CD14-positive monocyte (primary cell): ENCODE measurements around the gene TFAP2E. TPM values are rescaled to one million over a fixed set of nuclear protein-coding genes. Genes with fewer than 3 reads are reported as not detected.

Experiments used
- DNase-seq, 3 donors: peaks; one replicate each; pipeline ENCODE4 v3.0.0-alpha.2; 2011 to 2022
- H2AFZ ChIP-seq: 2 replicates; pipeline ENCODE4 v1.6.0; 2012; ENCODE audit warnings: mild to moderate bottlenecking, low read depth, low read length, inconsistent platforms; ENCODE audit not compliant: insufficient read depth, poor library complexity, severe bottlenecking
- H3K27ac ChIP-seq, 2 donors: 1 replicate in 1 of 2; 2 replicates in 1 of 2; pipeline ENCODE4 v1.5.1; 2012 to 2013; ENCODE audit warnings: low read length in 2 of 2, control low read depth in 1 of 2, inconsistent platforms in 1 of 2, low read depth in 1 of 2, mild to moderate bottlenecking in 1 of 2
- H3K27me3 ChIP-seq, 2 donors: one replicate each; pipeline versions ENCODE4 v1.6.0 to v1.6.1; 2011 to 2013; ENCODE audit warnings: low read length in 2 of 2; ENCODE audit not compliant: control insufficient read depth in 2 of 2, insufficient read depth in 2 of 2
- H3K36me3 ChIP-seq, 2 donors: replicated peaks in 1 of 2; 1 replicate in 1 of 2; 2 replicates in 1 of 2; pipeline versions ENCODE4 v1.5.1 to v1.6.1; 2012 to 2013; ENCODE audit warnings: low read length in 2 of 2, control low read depth in 1 of 2, inconsistent platforms in 1 of 2, mild to moderate bottlenecking in 1 of 2; ENCODE audit not compliant: insufficient read depth in 2 of 2, control insufficient read depth in 1 of 2
- H3K4me1 ChIP-seq, 2 donors: 1 replicate in 1 of 2; 2 replicates in 1 of 2; pipeline versions ENCODE4 v1.5.1 to v1.6.1; 2012 to 2013; ENCODE audit warnings: low read length in 2 of 2, control low read depth in 1 of 2, inconsistent platforms in 1 of 2, mild to moderate bottlenecking in 1 of 2, moderate library complexity in 1 of 2; ENCODE audit not compliant: insufficient read depth in 2 of 2, control insufficient read depth in 1 of 2
- H3K4me2 ChIP-seq: replicated peaks from 2 replicates; pipeline ENCODE3; 2012; ENCODE audit warnings: low read length, moderate library complexity, mild to moderate bottlenecking; ENCODE audit not compliant: poor library complexity, severe bottlenecking; ENCODE audit errors: extremely low read depth
- H3K4me3 ChIP-seq, 3 experiments: fragments of 200-600 bp in 1 of 3; sonication (generic) in 1 of 3; replicated peaks in 1 of 3; 1 replicate in 2 of 3; 2 replicates in 1 of 3; pipeline ENCODE4 v1.5.1; 2011 to 2013; ENCODE audit warnings: low read length in 3 of 3, mild to moderate bottlenecking in 3 of 3, control low read depth in 2 of 3, low read depth in 2 of 3, inconsistent platforms in 1 of 3, moderate library complexity in 1 of 3
- H3K79me2 ChIP-seq: 2 replicates; pipeline ENCODE4 v1.6.0; 2012; ENCODE audit warnings: mild to moderate bottlenecking, control low read depth, inconsistent platforms, low read length, moderate library complexity; ENCODE audit not compliant: insufficient read depth
- H3K9ac ChIP-seq: 2 replicates; pipeline ENCODE4 v1.6.0; 2017; ENCODE audit warnings: low read length, mild to moderate bottlenecking; ENCODE audit not compliant: insufficient read depth, poor library complexity, severe bottlenecking
- H3K9me3 ChIP-seq, 2 donors: replicated peaks in 1 of 2; 1 replicate in 1 of 2; 2 replicates in 1 of 2; pipeline versions ENCODE4 v1.5.1 to v1.6.1; 2012 to 2013; ENCODE audit warnings: low read length in 2 of 2, control low read depth in 1 of 2; ENCODE audit not compliant: control insufficient read depth in 1 of 2, insufficient read depth in 1 of 2
- H4K20me1 ChIP-seq: 2 replicates; pipeline ENCODE4 v1.6.0; 2012; ENCODE audit warnings: mild to moderate bottlenecking, low read length, control low read depth, moderate library complexity; ENCODE audit not compliant: insufficient read depth
- H3K27ac Mint-ChIP-seq, 7 donors: one replicate each; pipeline ENCODE4 v1.8.0; 2020; ENCODE audit warnings: mild to moderate bottlenecking in 7 of 7, mixed read lengths in 7 of 7, moderate library complexity in 6 of 7, inconsistent platforms in 2 of 7
- H3K27me3 Mint-ChIP-seq, 3 donors: one replicate each; pipeline ENCODE4 v1.8.0; 2021 to 2022; ENCODE audit warnings: low read depth in 3 of 3, mild to moderate bottlenecking in 3 of 3, mixed read lengths in 3 of 3, moderate library complexity in 3 of 3, inconsistent platforms in 1 of 3
- H3K36me3 Mint-ChIP-seq, 2 donors: one replicate each; pipeline ENCODE4 v1.8.0; 2020; ENCODE audit warnings: mixed read lengths in 2 of 2, inconsistent platforms in 1 of 2, mild to moderate bottlenecking in 1 of 2
- H3K4me1 Mint-ChIP-seq: one replicate; pipeline ENCODE4 v1.8.0; 2020; ENCODE audit warnings: mild to moderate bottlenecking, mixed read lengths
- H3K4me3 Mint-ChIP-seq, 2 donors: one replicate each; pipeline ENCODE4 v1.8.0; 2020; ENCODE audit warnings: mild to moderate bottlenecking in 2 of 2, mixed read lengths in 2 of 2, moderate library complexity in 1 of 2
- H3K9me3 Mint-ChIP-seq, 7 donors: one replicate each; pipeline ENCODE4 v1.8.0; 2020 to 2022; ENCODE audit warnings: mixed read lengths in 7 of 7, mild to moderate bottlenecking in 6 of 7, moderate library complexity in 6 of 7, inconsistent platforms in 2 of 7
- WGBS: methylation state at CpG from one replicate; pipeline ENCODE4 v1.1.5; 2013; ENCODE audit warnings: missing lambda C conversion rate; ENCODE audit not compliant: insufficient coverage; 5-methylcytosine and 5-hydroxymethylcytosine counted together
- intact Hi-C, 2 donors: fragments of 100-400 bp; cut with micrococcal nuclease; formaldehyde crosslinking; loops; one replicate each; pipeline versions ENCODE4 v1.15.0 to v1.15.1; 2023
- polyA plus RNA-seq, 3 donors: library from polyadenylated mRNA; depleted of rRNA in 1 of 3; unstranded in 2 of 3; stranded (reverse) in 1 of 3; fragments of 300-500 nt in 2 of 3; fragments of >200 nt in 1 of 3; fragmentation: Illumina TruSeq in 2 of 3; gene quantifications; 1 replicate in 2 of 3; 2 replicates in 1 of 3; pipeline ENCODE4 v1.2.3, GENCODE V29; 2012 to 2021
- TF ChIP-seq, protein P1 (sequence below): fragments of 200-600 bp; IDR thresholded peaks from one replicate; pipeline ENCODE4 v1.8.0; 2022; ENCODE audit warnings: antibody characterized with exemption, mild to moderate bottlenecking

Gene TFAP2E
- polyA plus RNA-seq, 3 donors, result 0.77 to 4.5 (median 1.5) TPM

DNA sequence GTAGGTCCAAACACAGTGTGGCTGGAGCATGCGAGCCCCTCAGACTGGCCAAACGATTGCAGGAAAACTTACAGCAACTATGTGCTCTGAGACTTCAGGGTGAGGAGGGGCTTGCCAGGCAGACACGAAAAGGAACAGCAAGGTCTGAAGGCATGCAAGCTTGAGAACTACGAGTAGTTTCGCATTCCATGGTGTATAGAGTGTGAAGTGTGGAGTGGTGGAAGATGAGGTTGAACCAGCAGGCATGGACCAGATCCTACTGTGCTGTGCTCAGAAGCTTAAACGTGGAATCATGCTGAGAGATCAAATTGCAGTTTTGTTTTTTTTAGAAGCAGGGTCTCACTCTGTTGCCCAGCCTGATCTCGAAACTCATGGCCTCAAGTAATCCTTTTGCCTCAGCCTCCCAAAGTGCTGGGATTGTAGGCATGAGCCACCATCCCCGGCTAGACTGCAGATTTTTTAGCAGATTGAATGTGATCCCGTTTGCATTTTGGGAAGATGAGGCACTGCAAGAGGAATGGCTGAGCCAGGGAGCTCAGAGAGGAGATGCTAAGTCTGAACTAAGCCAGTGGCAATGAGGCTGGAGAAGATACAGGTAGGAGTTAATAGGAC, 5.1 kb upstream of the TFAP2E start:
- no peaks in the 10 kb centered on the region for H3K79me2 ChIP-seq
- no peak overlapping the region for H2AFZ ChIP-seq
- peaks cover 12 to 37% of the 10 kb centered on the region in 2 donors for H3K36me3 ChIP-seq
- Mint-ChIP-seq H3K27ac (no peak overlapping the region), H3K9me3 (no peaks in the 10 kb centered on the region), H3K36me3 (peaks cover 44 to 51% of the 10 kb centered on the region in 2 donors), H3K4me3 (no peak overlapping the region), H3K4me1 (peaks cover 14% of the 10 kb centered on the region), H3K27me3 (peaks cover 9 to 14% (median 14%) of the 10 kb centered on the region in 3 donors)
- peaks cover 6 to 9% of the 10 kb centered on the region in 2 donors for H3K27me3 ChIP-seq
- H3K4me1 ChIP-seq, result peaks cover 3 to 4% of the 10 kb centered on the region in 2 donors
- H3K9me3 ChIP-seq, result no peaks in the 10 kb centered on the region
- no peak overlapping the region for H3K4me3 ChIP-seq
- no peaks in the 10 kb centered on the region for H4K20me1 ChIP-seq
- 95% methylated on average over 8 of the region's 9 CpGs for whole genome bisulfite sequencing
- no peak overlapping the region for H3K9ac ChIP-seq
- H3K4me2 ChIP-seq, result no peak overlapping the region
- DNase-seq, result no peak
- TF ChIP-seq, protein P1, sequence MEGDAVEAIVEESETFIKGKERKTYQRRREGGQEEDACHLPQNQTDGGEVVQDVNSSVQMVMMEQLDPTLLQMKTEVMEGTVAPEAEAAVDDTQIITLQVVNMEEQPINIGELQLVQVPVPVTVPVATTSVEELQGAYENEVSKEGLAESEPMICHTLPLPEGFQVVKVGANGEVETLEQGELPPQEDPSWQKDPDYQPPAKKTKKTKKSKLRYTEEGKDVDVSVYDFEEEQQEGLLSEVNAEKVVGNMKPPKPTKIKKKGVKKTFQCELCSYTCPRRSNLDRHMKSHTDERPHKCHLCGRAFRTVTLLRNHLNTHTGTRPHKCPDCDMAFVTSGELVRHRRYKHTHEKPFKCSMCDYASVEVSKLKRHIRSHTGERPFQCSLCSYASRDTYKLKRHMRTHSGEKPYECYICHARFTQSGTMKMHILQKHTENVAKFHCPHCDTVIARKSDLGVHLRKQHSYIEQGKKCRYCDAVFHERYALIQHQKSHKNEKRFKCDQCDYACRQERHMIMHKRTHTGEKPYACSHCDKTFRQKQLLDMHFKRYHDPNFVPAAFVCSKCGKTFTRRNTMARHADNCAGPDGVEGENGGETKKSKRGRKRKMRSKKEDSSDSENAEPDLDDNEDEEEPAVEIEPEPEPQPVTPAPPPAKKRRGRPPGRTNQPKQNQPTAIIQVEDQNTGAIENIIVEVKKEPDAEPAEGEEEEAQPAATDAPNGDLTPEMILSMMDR, result no peak
- H3K27ac ChIP-seq, result no peak overlapping the region
- intact Hi-C loops, result loop anchor here (2.0 to 5.0 kb wide), 3 partner anchors 154 to 205 kb away; no protein-coding TSS in a partner anchor

DNA sequence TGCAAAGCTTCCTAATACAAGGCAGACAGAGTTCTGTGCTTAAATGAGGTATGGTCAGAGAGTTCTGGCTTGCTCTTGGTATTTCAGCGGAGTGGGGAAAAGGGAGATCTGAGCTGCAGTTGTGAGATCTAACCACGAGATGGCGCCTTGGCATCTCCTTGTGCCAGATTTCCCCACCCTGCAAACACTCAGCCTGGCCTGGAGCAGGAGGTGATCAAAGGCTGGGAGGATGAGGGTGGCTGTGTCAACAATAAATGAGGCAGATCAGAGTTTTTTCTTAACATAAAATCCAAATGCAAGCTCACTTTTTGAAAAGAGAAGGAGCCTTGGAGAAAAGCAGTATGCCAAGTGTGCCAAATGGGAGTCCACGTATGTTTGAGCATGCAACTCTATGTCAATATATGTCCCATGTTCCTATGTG, 4.1 kb upstream of the TFAP2E start:
- peaks cover 4 to 27% of the 10 kb centered on the region in 2 donors for H3K36me3 ChIP-seq
- peaks cover 40 to 44% of the 10 kb centered on the region in 2 donors for H3K36me3 Mint-ChIP-seq
- H3K27ac ChIP-seq, result no peak overlapping the region
- DNase-seq, result peak; percentile 38 to 63 (median 53)
- H3K27ac Mint-ChIP-seq, result peak overlapping the region in 1 of 7 donors; percentile 21
- no peak overlapping the region for H3K4me3 ChIP-seq
- intact Hi-C loops, result loop anchor here (2.0 to 5.0 kb wide), 3 partner anchors 153 to 204 kb away; no protein-coding TSS in a partner anchor
- H2AFZ ChIP-seq, result no peak overlapping the region
- H3K9me3 ChIP-seq, result no peaks in the 10 kb centered on the region
- H3K4me3 Mint-ChIP-seq, result no peak overlapping the region
- no peaks in the 10 kb centered on the region for H3K9me3 Mint-ChIP-seq
- H3K79me2 ChIP-seq, result no peaks in the 10 kb centered on the region
- H3K4me1 Mint-ChIP-seq, result peaks cover 15% of the 10 kb centered on the region
- no peaks in the 10 kb centered on the region for H4K20me1 ChIP-seq
- H3K27me3 Mint-ChIP-seq, result peaks cover 14 to 23% (median 15%) of the 10 kb centered on the region in 3 donors
- TF ChIP-seq, protein P1, result peak; percentile 91
- peaks cover 6 to 15% of the 10 kb centered on the region in 2 donors for H3K27me3 ChIP-seq
- no CpG with 5 or more reads among the region's 4 CpGs for WGBS
- peaks cover 9 to 11% of the 10 kb centered on the region in 2 donors for H3K4me1 ChIP-seq
- H3K9ac ChIP-seq, result no peak overlapping the region
- no peak overlapping the region for H3K4me2 ChIP-seq
